Middle frontal gyrus (tissue), 1 donor: ENCODE results near the gene GJA10.

ENCODE experiments used
- DNase-seq: peaks from one replicate; pipeline ENCODE4 v3.0.0-alpha.2; 2015; ENCODE audit warnings: low spot score; ENCODE audit errors: extremely low spot score

Gene GJA10

GRCh38 chr6:89944826-89945407 is 50.6 kb downstream of the GJA10 start:
- no peak for DNase-seq
